ACC112 (cell line): ENCODE results near the gene RPS6KL1.
A peak's percentile ranks its signal among the peaks of the same experiment; 100 is the strongest.
"Not testable (repeated sequence)": the region's sequence is repeated elsewhere in the genome, so short reads cannot be mapped to it uniquely, and the experiment has no call there.

Experiments
- H2AFZ ChIP-seq: fragments of 200-600 bp; sonication (generic); one replicate; pipeline ENCODE4 v1.6.0; 2017; ENCODE audit warnings: antibody characterized with exemption, low read length; ENCODE audit not compliant: unreplicated experiment
- H3K27ac ChIP-seq: fragments of 200-600 bp; sonication (generic); 2 replicates; pipeline ENCODE4 v1.5.1; 2014; ENCODE audit warnings: low read depth, mild to moderate bottlenecking, antibody characterized with exemption, low read length, moderate library complexity
- H3K27me3 ChIP-seq: fragments of 200-600 bp; sonication (generic); 2 replicates; pipeline ENCODE4 v1.6.1; 2014; ENCODE audit warnings: mild to moderate bottlenecking, antibody characterized with exemption, low read length, moderate library complexity, mixed read lengths; ENCODE audit not compliant: insufficient read depth
- H3K36me3 ChIP-seq: fragments of 200-600 bp; sonication (generic); 2 replicates; pipeline ENCODE4 v1.6.1; 2016; ENCODE audit warnings: mild to moderate bottlenecking, antibody characterized with exemption, low read length, moderate library complexity, mixed read lengths; ENCODE audit not compliant: insufficient read depth
- H3K4me1 ChIP-seq: fragments of 200-600 bp; sonication (generic); one replicate; pipeline ENCODE4 v1.6.1; 2016; ENCODE audit warnings: low read length, mixed read lengths; ENCODE audit not compliant: insufficient read depth, unreplicated experiment, control insufficient read depth
- H3K4me3 ChIP-seq: fragments of 200-600 bp; sonication (generic); 2 replicates; pipeline ENCODE4 v1.5.1; 2014; ENCODE audit warnings: mild to moderate bottlenecking, low read depth, low read length
- H3K79me2 ChIP-seq: fragments of 200-600 bp; sonication (generic); one replicate; pipeline ENCODE4 v1.6.0; 2016; ENCODE audit warnings: low read length; ENCODE audit not compliant: control insufficient read depth, unreplicated experiment, insufficient read depth

Gene RPS6KL1

DNA sequence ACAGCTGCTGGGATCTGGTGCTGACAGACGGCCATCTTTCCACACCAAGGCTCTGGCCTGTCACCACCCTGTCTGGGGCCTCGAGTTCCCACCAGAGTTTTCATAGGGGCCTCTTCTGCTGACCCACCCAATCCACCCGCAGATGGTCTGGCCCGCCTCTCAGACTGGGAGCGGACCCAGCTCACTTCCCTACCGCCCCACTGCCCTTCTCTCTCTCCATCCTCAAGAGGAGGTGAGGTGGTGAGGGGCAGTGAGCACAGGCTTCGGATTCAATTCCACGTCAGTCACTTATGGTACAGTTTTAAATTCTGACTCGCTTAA is 12.3 kb upstream of the RPS6KL1 start:
- Histone ChIP-seq H2AFZ (no peak overlapping the region), H3K27ac (no peak overlapping the region), H3K4me1 (peaks cover 20% of the 10 kb centered on the region), H3K36me3 (no peaks in the 10 kb centered on the region), H3K79me2 (no peaks in the 10 kb centered on the region), H3K4me3 (no peak overlapping the region), H3K27me3 (no peaks in the 10 kb centered on the region)

- no peaks in the 10 kb centered on the region for H3K36me3 ChIP-seq
- no peaks in the 10 kb centered on the region for H3K27me3 ChIP-seq
- no peaks in the 10 kb centered on the region for H3K79me2 ChIP-seq
- H3K4me3 ChIP-seq, result no peak overlapping the region
- H3K4me1 ChIP-seq, result peaks cover 14% of the 10 kb centered on the region
- no peak overlapping the region for H2AFZ ChIP-seq
- H3K27ac ChIP-seq, result no peak overlapping the region
Observed at GRCh38 chr14:74934476-74935359, 11.7 kb upstream of the RPS6KL1 start.

- no peak overlapping the region for H3K4me3 ChIP-seq
- H2AFZ ChIP-seq, result no peak overlapping the region
- H3K4me1 ChIP-seq, result peaks cover 7% of the 10 kb centered on the region
- H3K27me3 ChIP-seq, result no peaks in the 10 kb centered on the region
- H3K27ac ChIP-seq, result no peak overlapping the region
- H3K79me2 ChIP-seq, result no peaks in the 10 kb centered on the region
- no peaks in the 10 kb centered on the region for H3K36me3 ChIP-seq
Observed at GRCh38 chr14:74934041-74934440, 11.0 kb upstream of the RPS6KL1 start.

DNA sequence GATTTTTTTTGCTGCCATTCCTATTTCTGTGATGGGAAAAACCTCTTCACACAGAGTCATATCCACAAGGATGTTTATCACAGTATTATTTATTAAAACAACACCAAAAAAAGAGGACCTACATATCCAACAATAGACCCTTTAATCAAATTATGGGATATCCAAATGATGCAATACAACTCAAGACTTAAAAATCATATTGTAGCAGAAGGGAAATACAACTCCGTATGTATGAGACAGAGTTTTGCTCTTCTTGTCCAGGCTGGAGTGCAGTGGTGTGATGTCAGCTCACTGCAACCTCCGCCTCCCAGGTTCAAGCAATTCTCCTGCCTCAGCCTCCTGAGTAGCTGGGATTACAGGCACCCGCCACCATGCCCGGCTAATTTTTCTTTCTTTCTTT is 9.9 kb upstream of the RPS6KL1 start:
- not testable (repeated sequence) for H3K79me2 ChIP-seq, H3K36me3 ChIP-seq, H2AFZ ChIP-seq, H3K27me3 ChIP-seq, H3K27ac ChIP-seq, H3K4me3 ChIP-seq, H3K4me1 ChIP-seq

DNA sequence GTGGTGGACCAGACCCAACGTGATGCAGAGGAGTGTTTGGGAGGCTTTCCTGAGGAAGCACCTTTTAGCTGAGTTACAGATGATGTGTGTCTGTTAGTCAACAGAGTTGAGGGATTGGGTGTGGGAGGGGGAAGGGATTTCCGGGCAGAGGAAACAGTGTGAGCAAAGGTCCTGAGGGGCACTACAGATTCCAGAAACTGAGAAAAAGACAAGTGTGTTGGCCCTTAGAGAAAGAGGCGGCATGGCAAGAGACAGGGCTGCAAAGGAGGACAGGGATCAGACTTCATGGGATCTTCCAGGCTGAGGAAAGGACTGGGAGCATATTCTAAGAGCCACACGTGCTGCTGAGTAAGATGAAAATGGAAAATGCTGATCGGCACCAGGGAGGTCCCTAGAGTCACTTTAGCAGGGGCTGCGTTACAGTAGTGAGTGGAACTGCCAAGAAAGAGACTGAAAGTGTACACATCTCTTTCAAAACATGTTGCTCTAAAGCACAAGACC is 9.4 kb upstream of the RPS6KL1 start:
- no peaks in the 10 kb centered on the region for H3K27me3 ChIP-seq
- peak overlapping the region; percentile 55 for H2AFZ ChIP-seq
- H3K79me2 ChIP-seq, result no peaks in the 10 kb centered on the region
- no peak overlapping the region for H3K4me3 ChIP-seq
- no peak overlapping the region for H3K27ac ChIP-seq
- no peaks in the 10 kb centered on the region for H3K36me3 ChIP-seq
- peaks cover 6% of the 10 kb centered on the region for H3K4me1 ChIP-seq

GRCh38 chr14:74931744-74932143 is 8.7 kb upstream of the RPS6KL1 start:
- not testable (repeated sequence) for H3K27me3 ChIP-seq, H3K36me3 ChIP-seq, H3K4me3 ChIP-seq, H2AFZ ChIP-seq, H3K79me2 ChIP-seq, H3K27ac ChIP-seq, H3K4me1 ChIP-seq

GRCh38 chr14:74929242-74929641 is 6.2 kb upstream of the RPS6KL1 start:
- Histone ChIP-seq H3K36me3 (no peaks in the 10 kb centered on the region), H3K27ac (no peak overlapping the region), H3K4me1 (peaks cover 6% of the 10 kb centered on the region), H2AFZ (no peak overlapping the region), H3K27me3 (no peaks in the 10 kb centered on the region), H3K4me3 (no peak overlapping the region), H3K79me2 (no peaks in the 10 kb centered on the region)

DNA sequence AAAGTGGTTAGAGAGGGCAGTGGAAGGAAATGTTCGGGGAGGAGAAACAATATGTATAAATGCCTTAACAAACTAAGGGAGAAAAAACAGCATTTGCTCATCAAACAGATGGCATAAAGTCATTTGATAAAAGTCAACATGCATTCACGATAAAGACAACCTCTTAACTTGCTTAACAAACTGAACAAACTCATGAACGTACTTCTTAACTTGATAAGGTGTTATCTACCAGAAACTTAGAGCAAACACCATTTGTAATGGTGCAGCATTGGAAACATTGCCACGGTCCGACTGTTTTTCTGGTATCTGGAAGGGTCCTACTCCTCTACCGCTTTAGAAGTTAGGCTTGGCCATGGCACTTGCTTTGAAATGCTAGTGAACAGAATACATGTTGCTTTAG is 4.2 kb upstream of the RPS6KL1 start:
- Histone ChIP-seq H2AFZ (no peak overlapping the region), H3K27ac (no peak overlapping the region), H3K36me3 (no peaks in the 10 kb centered on the region), H3K4me3 (no peak overlapping the region), H3K79me2 (no peaks in the 10 kb centered on the region), H3K4me1 (peaks cover 1% of the 10 kb centered on the region), H3K27me3 (no peaks in the 10 kb centered on the region; the same call in 1 of the 2 replicates)

- H3K4me3 ChIP-seq, result no peak overlapping the region
- H3K36me3 ChIP-seq, result no peaks in the 10 kb centered on the region
- no peak overlapping the region for H2AFZ ChIP-seq
- no peaks in the 10 kb centered on the region for H3K79me2 ChIP-seq
- no peak overlapping the region for H3K27ac ChIP-seq
- no peaks in the 10 kb centered on the region; the same call in 1 of the 2 replicates for H3K27me3 ChIP-seq
- no peaks in the 10 kb centered on the region for H3K4me1 ChIP-seq
Observed at GRCh38 chr14:74924061-74924460, 1.0 kb upstream of the RPS6KL1 start.

DNA sequence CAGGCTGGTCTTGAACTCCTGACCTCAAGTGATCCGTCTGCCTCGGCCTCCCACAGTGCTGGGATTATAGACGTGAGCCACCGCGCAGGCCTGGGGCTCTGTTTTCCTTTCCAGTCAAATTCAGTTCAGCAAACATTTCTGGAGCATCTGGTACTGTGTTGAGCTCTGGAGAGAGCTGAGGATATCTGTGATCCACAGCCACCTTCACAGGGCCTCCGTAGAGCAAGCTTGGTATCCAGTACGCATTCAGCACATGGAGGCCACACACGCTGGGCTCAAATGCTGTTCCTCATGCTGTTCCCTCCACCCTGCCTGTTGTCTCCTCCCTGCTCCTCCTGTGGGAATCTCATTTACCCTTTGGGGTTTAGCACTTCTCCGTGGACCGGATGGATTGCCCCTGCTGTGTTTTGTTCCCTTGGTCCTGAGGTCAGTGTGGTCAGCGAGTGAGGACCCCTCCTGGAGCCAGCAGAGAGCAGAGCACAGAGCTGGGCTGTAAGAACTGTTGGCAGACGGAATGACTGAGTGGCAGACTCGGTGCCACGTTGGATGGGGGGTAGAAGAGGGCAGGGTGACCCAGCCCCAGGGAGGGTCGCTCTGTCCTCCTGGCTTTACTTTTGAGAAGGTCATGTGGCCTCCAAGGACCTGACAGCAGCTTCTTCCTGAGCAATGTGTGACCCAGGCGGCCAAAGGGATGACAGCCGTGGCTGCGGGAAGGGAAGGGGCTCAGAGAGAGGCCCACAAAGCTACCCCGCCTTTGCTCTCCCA is 891 bp downstream of the RPS6KL1 start:
- Histone ChIP-seq H3K79me2 (no peaks in the 10 kb centered on the region), H3K27me3 (no peaks in the 10 kb centered on the region; the same call in 1 of the 2 replicates), H3K36me3 (no peaks in the 10 kb centered on the region), H3K27ac (no peak overlapping the region), H3K4me1 (no peaks in the 10 kb centered on the region), H2AFZ (no peak overlapping the region), H3K4me3 (peak overlapping the region; percentile 77; the same call in 1 of the 2 replicates)
